GM12875 (cell line): ENCODE measurements around the gene GUCD1.
A peak's percentile ranks its signal among the peaks of the same experiment; 100 is the strongest.

Source experiments
- H3K4me3 ChIP-seq: one replicate; pipeline ENCODE4 v1.5.1; 2011; ENCODE audit warnings: low read depth, low read length, control low read depth
- TF ChIP-seq, protein P1 (sequence below): IDR thresholded peaks from 2 replicates; pipeline ENCODE4 v1.5.1; 2011; ENCODE audit warnings: low read depth, mild to moderate bottlenecking, control low read depth, inconsistent platforms, low read length, moderate library complexity, borderline replicate concordance; ENCODE audit not compliant: insufficient read depth

Gene GUCD1

DNA sequence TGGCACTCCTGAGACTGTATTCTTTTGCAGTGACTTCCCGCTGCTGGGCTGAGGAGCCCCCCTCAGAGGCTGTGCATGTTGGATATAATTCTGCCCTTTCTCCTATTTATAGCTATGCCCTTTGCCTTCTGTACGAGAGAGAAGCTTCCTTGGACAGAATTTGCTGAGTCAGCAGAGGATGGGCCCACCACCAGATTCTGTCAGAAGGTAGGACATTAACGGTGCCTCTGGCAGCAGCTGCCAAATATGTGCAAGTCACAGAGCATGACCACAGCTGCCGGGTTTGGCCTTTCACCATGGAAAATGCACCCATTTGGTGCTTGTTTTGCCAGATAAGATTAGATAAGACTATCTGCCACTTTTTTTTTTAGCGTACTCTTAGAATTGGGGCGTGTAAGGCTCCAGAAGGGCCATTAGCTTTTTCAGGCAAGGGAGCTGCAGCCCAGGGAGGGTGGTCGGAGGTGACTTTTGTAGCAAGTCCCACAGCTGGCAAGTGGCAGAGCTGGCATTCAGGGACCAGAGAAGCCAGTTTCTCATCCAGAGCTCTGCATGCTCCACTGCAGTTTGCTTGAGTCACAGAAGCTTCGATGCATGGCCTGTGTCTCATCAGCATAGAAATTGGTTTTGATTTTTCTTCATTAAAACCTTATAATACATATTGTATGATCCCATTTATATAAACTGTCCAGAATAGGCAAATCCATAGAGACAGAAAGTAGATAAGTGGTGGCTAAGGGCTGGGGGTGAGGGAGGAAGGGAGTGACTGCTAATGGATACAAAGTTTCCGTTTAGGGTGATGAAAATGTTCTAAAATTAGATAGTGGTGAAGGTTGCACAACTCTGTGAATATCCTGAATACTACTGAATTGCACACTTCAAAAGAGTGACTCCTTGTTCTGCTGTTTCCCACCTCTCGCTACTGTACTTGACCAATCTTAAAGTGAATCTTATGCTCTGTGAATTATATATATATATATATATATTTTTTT is 44.0 kb downstream of the GUCD1 start:
- TF ChIP-seq, protein P1, sequence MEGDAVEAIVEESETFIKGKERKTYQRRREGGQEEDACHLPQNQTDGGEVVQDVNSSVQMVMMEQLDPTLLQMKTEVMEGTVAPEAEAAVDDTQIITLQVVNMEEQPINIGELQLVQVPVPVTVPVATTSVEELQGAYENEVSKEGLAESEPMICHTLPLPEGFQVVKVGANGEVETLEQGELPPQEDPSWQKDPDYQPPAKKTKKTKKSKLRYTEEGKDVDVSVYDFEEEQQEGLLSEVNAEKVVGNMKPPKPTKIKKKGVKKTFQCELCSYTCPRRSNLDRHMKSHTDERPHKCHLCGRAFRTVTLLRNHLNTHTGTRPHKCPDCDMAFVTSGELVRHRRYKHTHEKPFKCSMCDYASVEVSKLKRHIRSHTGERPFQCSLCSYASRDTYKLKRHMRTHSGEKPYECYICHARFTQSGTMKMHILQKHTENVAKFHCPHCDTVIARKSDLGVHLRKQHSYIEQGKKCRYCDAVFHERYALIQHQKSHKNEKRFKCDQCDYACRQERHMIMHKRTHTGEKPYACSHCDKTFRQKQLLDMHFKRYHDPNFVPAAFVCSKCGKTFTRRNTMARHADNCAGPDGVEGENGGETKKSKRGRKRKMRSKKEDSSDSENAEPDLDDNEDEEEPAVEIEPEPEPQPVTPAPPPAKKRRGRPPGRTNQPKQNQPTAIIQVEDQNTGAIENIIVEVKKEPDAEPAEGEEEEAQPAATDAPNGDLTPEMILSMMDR: no peak
- no peak overlapping the region for H3K4me3 ChIP-seq

DNA sequence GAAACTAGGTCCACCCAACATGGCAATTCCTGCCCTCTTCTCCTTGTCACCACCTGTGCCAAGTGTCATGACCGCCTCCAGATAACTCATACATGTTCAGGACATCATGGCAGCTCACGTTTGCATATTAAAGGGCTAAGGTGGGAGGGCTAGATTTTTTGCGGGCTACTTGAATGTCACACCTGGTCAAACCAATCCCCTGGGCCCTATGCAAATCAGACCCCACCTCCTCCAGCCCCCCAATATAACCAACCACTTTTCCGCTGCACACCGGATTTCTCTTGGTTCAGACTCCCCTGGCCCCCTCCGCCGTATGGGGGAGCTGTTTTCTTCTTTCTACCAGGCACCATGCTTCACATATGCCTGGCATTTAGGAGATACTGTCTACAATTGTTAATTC is 47.2 kb downstream of the GUCD1 start:
- no peak overlapping the region for H3K4me3 ChIP-seq
- TF ChIP-seq, protein P1: peak; percentile 26; the same call in 1 of the 2 replicates

DNA sequence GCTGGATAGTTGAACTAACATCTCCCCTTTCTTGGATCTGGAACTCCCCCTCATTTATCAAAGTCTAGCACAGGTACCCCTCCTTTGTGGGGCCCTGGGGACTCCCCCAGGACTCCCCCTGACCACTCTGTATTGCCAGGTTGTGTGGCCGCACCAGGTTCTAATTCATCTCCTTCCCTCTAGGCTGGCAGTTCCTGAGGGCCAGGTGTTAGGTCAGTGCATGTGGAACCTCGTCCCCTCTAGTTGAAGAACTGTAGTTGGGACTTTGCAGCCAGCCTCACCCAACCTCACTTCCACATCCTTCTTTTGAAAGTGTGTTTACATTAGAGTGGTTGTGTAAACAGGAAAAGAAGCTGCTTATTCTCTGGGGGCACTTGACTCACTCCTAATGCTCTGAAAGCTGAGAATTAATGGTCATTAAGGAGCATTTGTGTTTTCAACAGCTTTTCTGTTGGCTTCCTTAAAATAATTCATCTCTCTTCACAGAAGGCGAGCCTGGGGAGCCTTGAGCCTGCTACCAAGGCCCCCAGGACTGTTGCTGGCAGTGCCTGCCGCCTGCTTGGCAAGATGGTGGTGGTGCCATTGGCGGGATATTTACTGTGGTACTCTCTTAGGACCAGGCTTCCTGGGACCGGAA is 48.0 kb downstream of the GUCD1 start:
- no peak overlapping the region for H3K4me3 ChIP-seq
- TF ChIP-seq, protein P1: no peak

DNA sequence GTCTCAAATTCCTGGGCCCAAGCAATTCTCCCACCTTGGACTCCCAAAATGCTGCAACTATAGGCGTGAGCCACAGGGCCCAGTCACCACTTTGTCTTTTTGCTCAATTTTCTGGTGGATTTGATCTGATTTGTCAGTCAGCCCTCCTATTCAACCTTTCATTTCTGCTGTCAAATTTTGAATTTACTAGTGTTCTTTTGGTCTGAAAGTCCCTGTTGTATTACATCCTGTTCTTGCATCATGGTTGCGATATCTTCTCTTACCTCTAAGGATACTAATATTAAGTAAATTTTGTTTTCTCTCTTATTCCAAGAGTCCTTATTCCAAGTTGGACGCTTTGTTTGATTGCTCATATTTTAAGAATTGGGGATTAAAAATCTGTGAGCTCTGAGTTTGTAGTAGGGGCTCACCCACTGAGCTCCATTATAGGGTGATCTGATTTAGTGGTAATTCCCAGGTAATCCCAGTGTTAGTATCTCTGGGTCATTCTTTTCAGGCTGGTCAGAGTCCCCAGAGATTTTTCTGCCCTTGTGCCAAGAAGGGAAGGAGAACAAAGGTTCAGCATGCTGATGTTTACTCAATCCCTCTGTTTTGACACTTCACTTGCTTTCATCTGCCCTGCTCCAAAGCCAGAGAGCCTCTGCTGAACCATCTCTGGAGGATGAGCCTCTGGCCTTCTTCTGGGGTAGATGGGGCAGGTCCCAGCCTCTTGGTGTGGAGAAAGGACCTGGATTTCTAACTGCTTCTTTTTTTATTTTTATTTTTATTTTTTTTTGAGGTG is 49.8 kb downstream of the GUCD1 start:
- TF ChIP-seq, protein P1: no peak
- H3K4me3 ChIP-seq: no peak overlapping the region

DNA sequence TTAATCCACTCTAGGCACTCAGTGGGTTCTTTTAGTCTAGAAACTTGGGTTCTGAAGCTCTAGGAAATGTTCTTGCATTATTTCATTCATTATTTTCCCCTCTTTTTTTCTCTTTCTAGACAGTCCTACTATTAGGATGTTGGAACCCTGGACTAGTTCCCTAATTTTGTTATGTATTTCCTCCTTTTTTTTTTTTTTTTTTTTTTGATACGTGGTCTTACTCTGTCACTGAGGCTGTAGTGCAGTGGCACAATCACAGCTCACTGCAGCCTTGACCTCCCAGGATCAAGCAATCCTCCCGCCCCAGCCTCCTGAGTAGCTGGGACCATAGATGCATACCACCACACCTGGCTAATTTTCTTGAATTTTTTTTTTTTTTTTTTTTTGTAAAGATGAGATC is 50.4 kb downstream of the GUCD1 start:
- TF ChIP-seq, protein P1: no peak
- H3K4me3 ChIP-seq: no peak overlapping the region

DNA sequence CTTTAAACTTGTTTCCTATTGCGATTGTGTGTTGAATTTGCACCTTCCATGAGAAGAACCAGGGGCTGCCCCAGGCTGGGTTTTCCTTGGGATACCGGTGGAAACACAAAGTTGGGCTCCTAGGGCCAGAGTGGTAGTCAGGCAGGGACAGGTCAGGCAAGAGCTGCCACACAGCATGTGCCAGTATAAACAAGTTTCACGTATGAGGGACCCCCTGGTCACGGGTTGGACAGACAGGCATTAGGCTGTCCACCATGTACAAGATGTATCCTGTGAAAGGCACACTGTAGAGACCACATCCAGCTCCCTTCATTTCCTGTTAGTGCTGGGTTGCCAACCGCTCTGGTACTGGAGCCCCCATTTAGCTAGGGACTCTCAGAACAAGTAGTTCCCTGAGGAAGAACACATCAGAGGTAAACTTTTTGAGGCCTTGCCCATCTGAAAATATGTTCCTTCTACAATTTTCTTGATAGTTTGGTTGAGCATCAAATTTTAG is 51.0 kb downstream of the GUCD1 start:
- H3K4me3 ChIP-seq: no peak overlapping the region
- TF ChIP-seq, protein P1: no peak
